ENCODE results near the gene TRAPPC3L. TPM values are rescaled to one million over a fixed set of nuclear protein-coding genes. Genes with fewer than 3 reads are reported as not detected.

TRAPPC3L gene
- total RNA-seq, 1 experiment from 2014 or later, result not detected

GRCh38 chr6:116528133-116528532 lies 17.4 kb downstream of the TRAPPC3L start:
- RAD21 ChIA-PET (ENCODE audit: low non-redundant PET in 1 of 2, low total read pairs in 2 of 2, uncharacterized antibody in 2 of 2, unreplicated experiment in 2 of 2), result no interaction called here
- Histone ChIP-seq H3K4me1 (ENCODE audit: control insufficient read depth in 1 of 2, insufficient read depth in 2 of 2, low read length in 2 of 2) (peaks cover 3 to 17% of the 10 kb centered on the region in 2 experiments; a peak in 3 of 4 replicates), H2AFZ (ENCODE audit: low read depth, low read length, poor library complexity, severe bottlenecking) (no peak overlapping the region), H3K79me2 (ENCODE audit: insufficient read depth, low read length) (no peaks in the 10 kb centered on the region), H3K9me2 (ENCODE audit: insufficient read depth) (no peaks in the 10 kb centered on the region), H3K36me3 (ENCODE audit: control insufficient read depth in 1 of 2, insufficient read depth in 2 of 2, low read length in 2 of 2) (no peaks in the 10 kb centered on the region), H4K20me1 (ENCODE audit: insufficient read depth) (no peaks in the 10 kb centered on the region), H3K27ac (ENCODE audit: low read depth, low read length) (no peak overlapping the region), H3K4me2 (ENCODE audit: low read length) (no peak overlapping the region; the same call in 1 of the 2 replicates), H3K9me3 (ENCODE audit: control insufficient read depth in 1 of 2, insufficient read depth in 1 of 2, low read depth in 1 of 2, low read length in 2 of 2) (no peaks in the 10 kb centered on the region), H3K27me3 (ENCODE audit: insufficient read depth, low read length) (no peaks in the 10 kb centered on the region), H3K9ac (ENCODE audit: low read length) (no peak overlapping the region), H3K4me3 (replicated peaks in 1 of 2; ENCODE audit: low read depth in 1 of 2, low read length in 2 of 2) (no peak overlapping the region)
- no peak for ATAC-seq
- CTCF ChIA-PET, result no interaction called here
- intact Hi-C loops (cut with micrococcal nuclease), result no loop called here
- POLR2A ChIA-PET, result no interaction called here
- no TSS peak for BruUV-seq (replicated peaks)
- no peak for TF ChIP-seq SP1 (IDR thresholded peaks at IDR 0.05; ENCODE audit: low read depth)
- TF ChIP-seq FOSL1 (IDR thresholded peaks at IDR 0.05; ENCODE audit: low read depth), result no peak
- no peak for TF ChIP-seq CTCF (IDR thresholded peaks at IDR 0.05 in 2 of 3, conservative IDR thresholded peaks at IDR 0.05 in 1 of 3; ENCODE audit: borderline replicate concordance in 1 of 3, insufficient read depth in 1 of 3, low read depth in 2 of 3, low read length in 2 of 3)
- TF ChIP-seq JUND (IDR thresholded peaks at IDR 0.05), result no peak
- no peak for TF ChIP-seq MAX (IDR thresholded peaks at IDR 0.05)
- TF ChIP-seq ELF1 (IDR thresholded peaks at IDR 0.05; ENCODE audit: borderline replicate concordance, low read depth), result no peak
- no peak for TF ChIP-seq ZNF274 (IDR thresholded peaks at IDR 0.05; ENCODE audit: low read depth, low read length)
- no peak for TF ChIP-seq YY1 (IDR thresholded peaks at IDR 0.05; ENCODE audit: extremely low read depth, insufficient replicate concordance, low read depth, low read length)
- TF ChIP-seq EGR1 (IDR thresholded peaks at IDR 0.05; ENCODE audit: low read depth), result no peak
- TF ChIP-seq POLR2AphosphoS5 (IDR thresholded peaks at IDR 0.05; ENCODE audit: low read depth, low read length), result no peak
- TF ChIP-seq RAD21 (IDR thresholded peaks at IDR 0.05; ENCODE audit: low read depth), result no peak
- TF ChIP-seq EZH2 (IDR thresholded peaks at IDR 0.05), result no peak
- TF ChIP-seq ATF3 (IDR thresholded peaks at IDR 0.05), result no peak
- no peak for TF ChIP-seq ZFX (IDR thresholded peaks at IDR 0.05)
- no peak for TF ChIP-seq TCF7L2 (IDR thresholded peaks at IDR 0.05; ENCODE audit: borderline replicate concordance, extremely low read depth, insufficient read depth, insufficient read length)
- no peak for DNase-seq (ENCODE audit: low read depth, low spot score)

Measured in HCT116 (cell line).